Myocyte (in vitro differentiated cells): ENCODE measurements around the gene GNB1L. TPM values are rescaled to one million over a fixed set of nuclear protein-coding genes. Genes with fewer than 3 reads are reported as not detected.

Experiments
- DNase-seq: peaks from one replicate; pipeline ENCODE4 v3.0.0-alpha.2; 2012; ENCODE audit warnings: low read depth
- total RNA-seq: library from RNA; depleted of rRNA; stranded (reverse); fragments of >200 nt; gene quantifications from 2 replicates; pipeline ENCODE4 v1.2.3, GENCODE V29; 2014

Gene GNB1L
- total RNA-seq, 1 donor from 2014 or later = 6.9 TPM

- no peak for DNase-seq
Measured at GRCh38 chr22:19866665-19867009, 12.0 kb upstream of the GNB1L start.

- no peak for DNase-seq
Measured at GRCh38 chr22:19865141-19865829, 10.6 kb upstream of the GNB1L start.

- no peak for DNase-seq
Measured at GRCh38 chr22:19864538-19865106, 9.9 kb upstream of the GNB1L start.

GRCh38 chr22:19863571-19863970 lies 8.9 kb upstream of the GNB1L start:
- no peak for DNase-seq

GRCh38 chr22:19862619-19863246 lies 8.1 kb upstream of the GNB1L start:
- peak; percentile 48 for DNase-seq

- no peak for DNase-seq
Measured at GRCh38 chr22:19859861-19860510, 5.3 kb upstream of the GNB1L start.

GRCh38 chr22:19857382-19857781 lies 2.7 kb upstream of the GNB1L start:
- DNase-seq = no peak

GRCh38 chr22:19855504-19856409 lies 1.1 kb upstream of the GNB1L start:
- peak; percentile 38 for DNase-seq

GRCh38 chr22:19853879-19854777 lies 546 bp downstream of the GNB1L start:
- DNase-seq = no peak

GRCh38 chr22:19853058-19853878 lies 1.4 kb downstream of the GNB1L start:
- no peak for DNase-seq

GRCh38 chr22:19852177-19852781 lies 2.4 kb downstream of the GNB1L start:
- DNase-seq = peak; percentile 78

- no peak for DNase-seq
Measured at GRCh38 chr22:19851291-19852176, 3.1 kb downstream of the GNB1L start.

GRCh38 chr22:19850763-19851109 lies 3.9 kb downstream of the GNB1L start:
- no peak for DNase-seq

- DNase-seq = no peak
Measured at GRCh38 chr22:19849835-19850762, 4.6 kb downstream of the GNB1L start.

- DNase-seq = peak; percentile 65
Measured at GRCh38 chr22:19848298-19849224, 6.1 kb downstream of the GNB1L start.

- DNase-seq = no peak
Measured at GRCh38 chr22:19847345-19847632, 7.4 kb downstream of the GNB1L start.
